Common myeloid progenitor, CD34-positive (primary cell): ENCODE measurements around the gene NCKIPSD.

Experiments used
- CTCF ChIA-PET: fragments of 350-600 bp; sonication (Branson Sonifier 250); formaldehyde crosslinking; loops from one replicate; lab custom pipeline; 2021; ENCODE audit warnings: antibody characterized with exemption; lab: Charles Lee
- POLR2A ChIA-PET: fragments of 350-600 bp; sonication (Branson Sonifier 250); formaldehyde crosslinking; loops from one replicate; lab custom pipeline; 2021; ENCODE audit warnings: antibody characterized with exemption; lab: Charles Lee
- DNase-seq, 3 donors: peaks; one replicate each; pipeline versions ENCODE4 v3.0.0 to v3.0.0-alpha.2; 2013
- H3K27ac ChIP-seq, 2 experiments: 1 replicate in 1 of 2; 2 replicates in 1 of 2; pipeline ENCODE4 v1.7.0; 2013; ENCODE audit warnings: inconsistent platforms in 2 of 2, low read length in 2 of 2, mild to moderate bottlenecking in 2 of 2, low read depth in 1 of 2, moderate library complexity in 1 of 2; ENCODE audit not compliant: severe bottlenecking in 2 of 2, insufficient read depth in 1 of 2, poor library complexity in 1 of 2
- H3K27me3 ChIP-seq, 5 experiments: replicated peaks in 2 of 5; 1 replicate in 3 of 5; 2 replicates in 2 of 5; pipeline versions ENCODE4 v1.6.1 to v1.7.0; 2013; ENCODE audit warnings: low read length in 4 of 5, mild to moderate bottlenecking in 2 of 5, moderate library complexity in 2 of 5, inconsistent platforms in 1 of 5; ENCODE audit not compliant: insufficient read depth in 5 of 5, control insufficient read depth in 4 of 5
- H3K36me3 ChIP-seq, 4 experiments: 1 replicate in 2 of 4; 2 replicates in 2 of 4; pipeline versions ENCODE4 v1.6.1 to v1.7.0; 2013; ENCODE audit warnings: low read length in 3 of 4, control low read depth in 1 of 4, mild to moderate bottlenecking in 1 of 4; ENCODE audit not compliant: control insufficient read depth in 4 of 4, insufficient read depth in 4 of 4
- H3K4me1 ChIP-seq, 4 experiments: 1 replicate in 3 of 4; 2 replicates in 1 of 4; pipeline versions ENCODE4 v1.6.1 to v1.7.1; 2013; ENCODE audit warnings: low read length in 3 of 4, mild to moderate bottlenecking in 3 of 4, control low read depth in 1 of 4, inconsistent platforms in 1 of 4, moderate library complexity in 1 of 4; ENCODE audit not compliant: control insufficient read depth in 4 of 4, insufficient read depth in 4 of 4; ENCODE audit errors: control extremely low read depth in 1 of 4
- H3K4me3 ChIP-seq, 7 experiments: 1 replicate in 4 of 7; 2 replicates in 3 of 7; pipeline versions ENCODE4 v1.5.1 to v1.7.0; 2013; ENCODE audit warnings: mild to moderate bottlenecking in 7 of 7, low read length in 6 of 7, moderate library complexity in 6 of 7, inconsistent platforms in 2 of 7, low read depth in 2 of 7, control low read depth in 1 of 7; ENCODE audit not compliant: insufficient read depth in 4 of 7, control insufficient read depth in 1 of 7; ENCODE audit errors: extremely low read depth in 1 of 7
- H3K9me3 ChIP-seq, 5 experiments: 1 replicate in 4 of 5; 2 replicates in 1 of 5; pipeline versions ENCODE4 v1.6.1 to v1.7.1; 2013; ENCODE audit warnings: low read length in 4 of 5, mild to moderate bottlenecking in 2 of 5, inconsistent platforms in 1 of 5, low read depth in 1 of 5, moderate library complexity in 1 of 5; ENCODE audit not compliant: control insufficient read depth in 4 of 5, insufficient read depth in 2 of 5; ENCODE audit errors: control extremely low read depth in 1 of 5
- WGBS: methylation state at CpG from one replicate; pipeline ENCODE4 v1.1.5; 2013; ENCODE audit not compliant: insufficient coverage; 5-methylcytosine and 5-hydroxymethylcytosine counted together

The NCKIPSD gene

DNA sequence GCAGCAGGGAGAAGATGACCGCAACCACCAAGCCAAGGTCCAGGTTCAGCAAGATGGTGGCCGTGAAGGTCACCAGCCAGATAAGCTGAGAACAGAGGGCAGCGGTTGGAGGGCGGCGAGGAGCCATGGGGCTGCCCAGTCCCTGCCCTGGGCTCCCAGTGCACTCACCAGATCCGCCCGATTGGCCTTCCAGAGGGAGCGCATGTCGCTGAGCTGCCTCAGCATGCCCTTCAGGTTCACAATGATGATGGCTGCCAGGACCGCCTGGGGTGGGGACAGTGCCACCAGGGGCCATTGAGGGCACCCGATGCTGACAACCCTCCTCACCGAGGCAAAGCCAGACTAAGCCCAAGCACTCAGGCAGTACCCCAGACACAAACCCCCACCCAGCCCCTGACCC is 55.8 kb downstream of the NCKIPSD start:
- no peaks in the 10 kb centered on the region for H3K27me3 ChIP-seq
- no peak for DNase-seq
- 98% methylated on average over 12 of the region's 12 CpGs for WGBS
- peaks cover 0 to 12% (median 6%) of the 10 kb centered on the region in 4 experiments for H3K4me1 ChIP-seq
- CTCF ChIA-PET = no interaction called here
- H3K36me3 ChIP-seq = peaks cover 3 to 79% (median 20%) of the 10 kb centered on the region in 4 experiments
- H3K4me3 ChIP-seq = no peak overlapping the region
- no peak overlapping the region for H3K27ac ChIP-seq
- POLR2A ChIA-PET = no interaction called here
- no peaks in the 10 kb centered on the region for H3K9me3 ChIP-seq

- H3K36me3 ChIP-seq = peaks cover 3 to 79% (median 20%) of the 10 kb centered on the region in 4 experiments
- no peak overlapping the region for H3K4me3 ChIP-seq
- POLR2A ChIA-PET = no interaction called here
- DNase-seq = no peak
- no peaks in the 10 kb centered on the region for H3K27me3 ChIP-seq
- peaks cover 0 to 3% (median 0%) of the 10 kb centered on the region in 4 experiments for H3K4me1 ChIP-seq
- H3K27ac ChIP-seq = no peak overlapping the region
- H3K9me3 ChIP-seq = no peaks in the 10 kb centered on the region
- CTCF ChIA-PET = no interaction called here
- 93% methylated on average over 13 of the region's 13 CpGs for WGBS
These were observed 57.3 kb downstream of the NCKIPSD start for GRCh38 chr3:48628277-48629017.

DNA sequence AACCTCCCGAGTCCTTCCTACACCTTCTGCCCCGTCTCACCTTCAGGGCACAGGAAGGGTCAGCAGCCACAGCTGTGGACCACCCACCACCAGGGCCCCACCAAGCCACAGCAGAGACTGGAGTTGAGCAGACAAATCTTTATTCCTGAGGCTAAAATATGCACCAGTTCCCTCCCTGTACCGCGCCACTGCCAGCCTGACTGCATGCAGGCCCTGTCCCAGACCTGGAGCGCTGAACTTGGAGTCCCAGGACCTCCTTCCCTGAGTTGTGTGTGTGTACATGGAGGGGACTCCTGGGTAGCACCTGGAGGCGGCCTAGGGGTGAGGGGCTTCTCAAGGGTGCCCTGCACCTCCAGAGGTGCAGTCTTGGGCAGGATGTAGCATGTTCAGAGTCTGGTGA is 60.1 kb downstream of the NCKIPSD start:
- ChIA-PET CTCF (interaction anchor here (0.6 to 2.1 kb wide), 3 partner anchors 10 kb away, joined by 3 to 11 read pairs (median 3); partner anchors contain the start of gene SLC26A6), POLR2A (no interaction called here)
- no peak overlapping the region for H3K4me3 ChIP-seq
- DNase-seq = no peak
- peaks cover 2 to 53% (median 14%) of the 10 kb centered on the region in 4 experiments for H3K36me3 ChIP-seq
- 100% methylated on average over 3 of the region's 6 CpGs for WGBS
- no peaks in the 10 kb centered on the region for H3K27me3 ChIP-seq
- peaks cover 0 to 3% (median 0%) of the 10 kb centered on the region in 4 experiments for H3K4me1 ChIP-seq
- no peaks in the 10 kb centered on the region for H3K9me3 ChIP-seq
- H3K27ac ChIP-seq = no peak overlapping the region

- peaks cover 0 to 45% (median 12%) of the 10 kb centered on the region in 4 experiments for H3K36me3 ChIP-seq
- POLR2A ChIA-PET = no interaction called here
- H3K4me1 ChIP-seq = peaks cover 0 to 3% (median 0%) of the 10 kb centered on the region in 4 experiments
- 96% methylated on average over 9 of the region's 10 CpGs for WGBS
- no peaks in the 10 kb centered on the region for H3K27me3 ChIP-seq
- DNase-seq = no peak
- no peak overlapping the region for H3K27ac ChIP-seq
- CTCF ChIA-PET = interaction anchor here (1.3 to 2.1 kb wide), 2 partner anchors 10 to 11 kb away, joined by 3 to 11 read pairs; partner anchors contain the start of gene SLC26A6
- H3K9me3 ChIP-seq = no peaks in the 10 kb centered on the region
- H3K4me3 ChIP-seq = no peak overlapping the region
These were observed 60.9 kb downstream of the NCKIPSD start for GRCh38 chr3:48624767-48625166.

DNA sequence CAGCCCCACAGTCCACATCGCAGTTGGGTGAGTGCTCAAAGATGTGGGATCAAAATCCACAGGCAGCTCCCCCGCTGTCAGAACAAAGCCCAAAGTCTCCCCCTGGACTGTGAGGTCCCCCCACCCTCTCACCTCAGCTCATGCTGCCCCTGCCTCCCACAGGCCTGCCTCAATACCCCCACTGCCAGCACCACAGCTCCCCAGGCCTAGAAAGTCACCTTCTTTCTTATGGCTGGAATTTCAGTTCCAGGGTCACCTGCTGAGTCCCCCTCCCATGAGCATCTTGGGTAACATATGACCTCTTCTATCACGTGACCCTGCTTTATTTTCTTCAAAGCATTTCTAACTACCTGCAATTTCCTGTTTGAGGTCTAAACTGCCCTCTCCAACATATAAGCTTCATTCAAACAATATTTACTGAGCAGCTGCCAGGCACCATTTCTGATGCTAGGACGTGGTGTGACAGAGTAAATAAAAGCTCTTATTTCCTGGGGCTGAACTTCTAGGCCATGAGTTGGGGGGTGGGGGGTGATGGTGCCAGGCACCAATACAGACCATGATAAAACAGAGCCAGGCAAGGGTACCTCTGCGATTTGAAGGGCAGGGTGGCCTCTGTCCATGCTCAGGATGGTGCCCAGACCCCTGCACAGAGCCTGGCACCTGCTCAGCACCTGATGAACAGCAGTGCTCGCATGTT is 61.7 kb downstream of the NCKIPSD start:
- ChIA-PET POLR2A (no interaction called here), CTCF (interaction anchor here (1.3 to 2.1 kb wide), 4 partner anchors 9 to 45 kb away, joined by 3 to 11 read pairs (median 4); partner anchors contain the start of gene SLC26A6)
- Histone ChIP-seq H3K36me3 (peaks cover 0 to 37% (median 12%) of the 10 kb centered on the region in 4 experiments), H3K4me3 (no peak overlapping the region), H3K27me3 (no peaks in the 10 kb centered on the region), H3K9me3 (peaks cover 0 to 2% (median 0%) of the 10 kb centered on the region in 5 experiments), H3K4me1 (peaks cover 0 to 3% (median 0%) of the 10 kb centered on the region in 4 experiments), H3K27ac (no peak overlapping the region)
- WGBS = 79% methylated on average over 4 of the region's 6 CpGs
- DNase-seq = no peak
